Psoas muscle (tissue), 8 donors: ENCODE results near the gene PAX5. TPM values are rescaled to one million over a fixed set of nuclear protein-coding genes. Genes with fewer than 3 reads are reported as not detected.

Experiments
- ATAC-seq, 4 donors: fragments of 200-7000 bp; cut with Tn5 transposase; one replicate each; pipeline ENCODE4 v1.9.1; 2020; ENCODE audit warnings: moderate library complexity in 3 of 4, mild to moderate bottlenecking in 2 of 4
- DNase-seq, 2 donors: peaks; one replicate each; pipeline ENCODE4 v3.0.0-alpha.2; 2020
- H3K27ac ChIP-seq: fragments of 200-600 bp; one replicate; pipeline ENCODE4 v1.8.0; 2022
- H3K27me3 ChIP-seq, 3 donors: fragments of 200-600 bp in 1 of 3; one replicate each; pipeline versions ENCODE4 v1.6.1 to v1.8.0; 2013 to 2022; ENCODE audit warnings: low read length in 2 of 3, mild to moderate bottlenecking in 2 of 3, moderate library complexity in 1 of 3; ENCODE audit not compliant: insufficient read depth in 3 of 3
- H3K36me3 ChIP-seq, 2 donors: fragments of 200-600 bp in 1 of 2; one replicate each; pipeline versions ENCODE4 v1.6.1 to v1.8.0; 2013 to 2022; ENCODE audit warnings: low read depth in 1 of 2, mild to moderate bottlenecking in 1 of 2, moderate library complexity in 1 of 2; ENCODE audit not compliant: insufficient read depth in 1 of 2
- H3K4me1 ChIP-seq: fragments of 200-600 bp; one replicate; pipeline ENCODE4 v1.8.0; 2022
- H3K4me3 ChIP-seq: fragments of 200-600 bp; one replicate; pipeline ENCODE4 v1.8.0; 2022; ENCODE audit warnings: mild to moderate bottlenecking
- H3K9me3 ChIP-seq: fragments of 200-600 bp; one replicate; pipeline ENCODE4 v1.8.0; 2022
- whole genome bisulfite sequencing, 3 donors: extraction: QIAGEN DNeasy Blood & Tissue Kit; methylation state at CpG; one replicate each; pipeline versions ENCODE4 v1.1.6 to v1.1.7; 2013; 5-methylcytosine and 5-hydroxymethylcytosine counted together
- intact Hi-C, 2 donors: fragments of 100-400 bp; cut with DNase I; formaldehyde crosslinking; loops; one replicate each; pipeline versions ENCODE4 v1.11.0 to v1.14.2; 2022
- polyA plus RNA-seq, 3 donors: library from polyadenylated mRNA; stranded (reverse); fragments of 200-250 nt; gene quantifications; one replicate each; pipeline ENCODE4 v1.2.3, GENCODE V29; 2013
- total RNA-seq, 4 donors: library from RNA; stranded (reverse); fragmentation: NEBNext Ultra II Directional in 2 of 4; extraction: Animal tissue kit (Norgen Biotek cat#: 25700) in 2 of 4; gene quantifications; one replicate each; pipeline versions ENCODE4 v1.2.1 to v1.2.4, GENCODE V29; 2021 to 2023
- TF ChIP-seq, protein P1 (sequence below): fragments of 200-600 bp; IDR thresholded peaks from one replicate; pipeline ENCODE4 v1.8.0; 2022; ENCODE audit warnings: antibody characterized with exemption
- donor health status: healthy with polysubstance abuse.
- donor health status: DM: no; HTN: no; CAD: no; lungs with moderate emphysema.
- donor health status: Bipolar disorder and iron deficiency.
- donor health status: healthy.
- donor health status: DM: yes; HTN: yes; CAD: no.
- donor health status: DM: no; HTN: no; CAD: no.
- donor health status: DM: no; HTN: no; CAD: no.
- donor health status: DM: yes; HTN: yes; CAD: no.

Gene PAX5
- total and polyA plus RNA-seq, 7 donors = under 0.01 to 0.50 (median 0.06) TPM; not detected in 3

DNA sequence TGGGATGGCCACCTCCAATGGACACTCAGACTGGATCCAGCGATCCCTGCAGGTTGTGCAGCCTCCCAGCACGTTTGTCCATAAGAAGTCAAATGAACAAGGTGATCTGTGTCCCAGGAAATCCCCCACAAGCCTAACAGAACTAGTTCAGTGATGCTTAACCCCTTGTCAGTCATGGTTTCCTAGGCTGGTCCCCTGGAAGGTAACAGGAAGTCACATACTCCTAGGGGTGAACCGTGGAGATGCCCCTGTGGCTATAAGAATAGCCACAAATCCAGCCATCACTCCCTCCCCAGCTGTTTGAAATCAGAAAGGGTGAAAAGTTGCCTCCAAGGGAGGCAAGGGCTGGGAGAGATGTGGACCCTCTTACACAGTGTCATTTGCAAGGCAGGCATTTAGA is 22.5 kb downstream of the PAX5 start:
- ATAC-seq = no peak
- no peak for DNase-seq
- 40 to 59% (median 54%) methylated on average over 3 of the region's 3 CpGs for WGBS, 3 donors
- Histone ChIP-seq H3K27ac (no peak overlapping the region), H3K36me3 (no peaks in the 10 kb centered on the region), H3K27me3 (peaks cover 0 to 73% (median 10%) of the 10 kb centered on the region in 3 donors), H3K4me1 (no peaks in the 10 kb centered on the region), H3K4me3 (no peak overlapping the region), H3K9me3 (no peaks in the 10 kb centered on the region)
- TF ChIP-seq, protein P1, sequence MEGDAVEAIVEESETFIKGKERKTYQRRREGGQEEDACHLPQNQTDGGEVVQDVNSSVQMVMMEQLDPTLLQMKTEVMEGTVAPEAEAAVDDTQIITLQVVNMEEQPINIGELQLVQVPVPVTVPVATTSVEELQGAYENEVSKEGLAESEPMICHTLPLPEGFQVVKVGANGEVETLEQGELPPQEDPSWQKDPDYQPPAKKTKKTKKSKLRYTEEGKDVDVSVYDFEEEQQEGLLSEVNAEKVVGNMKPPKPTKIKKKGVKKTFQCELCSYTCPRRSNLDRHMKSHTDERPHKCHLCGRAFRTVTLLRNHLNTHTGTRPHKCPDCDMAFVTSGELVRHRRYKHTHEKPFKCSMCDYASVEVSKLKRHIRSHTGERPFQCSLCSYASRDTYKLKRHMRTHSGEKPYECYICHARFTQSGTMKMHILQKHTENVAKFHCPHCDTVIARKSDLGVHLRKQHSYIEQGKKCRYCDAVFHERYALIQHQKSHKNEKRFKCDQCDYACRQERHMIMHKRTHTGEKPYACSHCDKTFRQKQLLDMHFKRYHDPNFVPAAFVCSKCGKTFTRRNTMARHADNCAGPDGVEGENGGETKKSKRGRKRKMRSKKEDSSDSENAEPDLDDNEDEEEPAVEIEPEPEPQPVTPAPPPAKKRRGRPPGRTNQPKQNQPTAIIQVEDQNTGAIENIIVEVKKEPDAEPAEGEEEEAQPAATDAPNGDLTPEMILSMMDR = no peak
- intact Hi-C loops = no loop called here

DNA sequence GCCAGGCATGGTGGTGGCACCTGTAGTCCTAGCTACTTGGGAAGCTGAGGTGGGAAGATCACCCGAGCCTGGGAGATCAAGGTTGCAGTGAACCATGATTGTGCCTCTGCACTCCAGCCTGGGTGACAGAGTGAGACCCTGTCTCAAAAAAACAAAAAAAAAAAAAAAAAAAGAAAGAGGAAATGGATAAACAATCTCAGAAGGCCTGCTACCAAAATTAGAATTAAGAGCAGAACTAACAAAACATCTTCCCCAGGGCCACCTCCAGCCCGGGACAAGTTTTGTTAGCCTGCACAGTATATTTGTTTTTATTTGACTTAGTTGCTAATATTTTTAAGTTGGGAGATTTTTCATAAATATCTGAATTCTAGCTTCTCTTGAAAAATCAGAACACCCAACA is 23.1 kb downstream of the PAX5 start:
- WGBS, 3 donors = 61 to 70% (median 66%) methylated on average over 2 of the region's 2 CpGs

DNA sequence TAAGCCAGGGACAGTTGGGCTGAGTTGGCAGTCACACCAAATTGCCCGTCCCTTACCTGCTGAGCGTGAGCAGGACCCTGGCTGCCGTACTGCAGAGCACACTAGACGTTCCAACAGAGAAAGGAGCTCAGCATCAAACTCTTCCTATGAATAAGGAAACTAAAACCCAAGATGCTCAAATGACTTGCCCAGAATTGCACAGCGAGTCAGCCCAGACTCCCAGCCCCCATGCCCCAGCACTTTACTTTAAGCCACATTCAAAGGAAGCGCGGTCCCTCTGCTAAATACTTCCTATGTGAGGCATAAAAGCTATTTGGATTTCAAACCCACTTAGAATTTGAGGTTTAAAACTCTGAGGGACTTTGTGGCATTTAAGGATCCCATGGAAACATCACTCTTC is 23.9 kb downstream of the PAX5 start:
- Histone ChIP-seq H3K4me3 (no peak overlapping the region), H3K27me3 (peaks cover 0 to 73% (median 11%) of the 10 kb centered on the region in 3 donors), H3K9me3 (no peaks in the 10 kb centered on the region), H3K27ac (no peak overlapping the region), H3K36me3 (no peaks in the 10 kb centered on the region), H3K4me1 (no peaks in the 10 kb centered on the region)
- no peak for DNase-seq
- WGBS, 3 donors = 57 to 58% (median 58%) methylated on average over 7 of the region's 7 CpGs
- no peak for ATAC-seq
- intact Hi-C loops = no loop called here
- TF ChIP-seq, protein P1 = no peak

More for the DNA sequence above, 23.1 kb downstream of the PAX5 start:
- no peaks in the 10 kb centered on the region for H3K9me3 ChIP-seq
- no peak for DNase-seq
- no peak for ATAC-seq
- H3K27ac ChIP-seq = no peak overlapping the region
- no peaks in the 10 kb centered on the region for H3K36me3 ChIP-seq
- TF ChIP-seq, protein P1 = no peak
- intact Hi-C loops = no loop called here
- no peak overlapping the region for H3K4me3 ChIP-seq
- peaks cover 0 to 75% (median 10%) of the 10 kb centered on the region in 3 donors for H3K27me3 ChIP-seq
- H3K4me1 ChIP-seq = no peaks in the 10 kb centered on the region

DNA sequence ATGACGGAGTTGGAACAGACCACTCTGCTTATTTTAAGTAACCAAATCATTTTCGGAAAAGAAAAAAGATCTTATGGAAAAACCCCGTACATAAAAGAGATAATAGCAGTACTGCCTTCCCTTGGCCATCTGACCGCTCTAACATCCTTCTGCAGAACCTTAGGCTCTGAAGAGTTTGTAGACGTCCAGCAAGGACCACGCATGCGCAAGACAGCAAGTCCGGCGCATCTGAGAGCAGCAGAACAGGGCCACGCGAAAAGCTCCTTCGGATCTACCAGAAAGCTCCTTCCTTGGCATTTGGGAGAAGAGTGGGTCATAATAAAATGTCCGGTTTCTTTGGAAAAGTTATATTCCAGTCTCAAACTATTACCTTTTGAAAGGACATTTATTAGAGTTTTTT is 26.8 kb downstream of the PAX5 start:
- H3K27ac ChIP-seq = no peak overlapping the region
- H3K4me3 ChIP-seq = no peak overlapping the region
- intact Hi-C loops = no loop called here
- H3K9me3 ChIP-seq = no peaks in the 10 kb centered on the region
- ATAC-seq (no peak), DNase-seq (no peak)
- TF ChIP-seq, protein P1 = no peak
- peaks cover 0 to 83% (median 13%) of the 10 kb centered on the region in 3 donors for H3K27me3 ChIP-seq
- 81 to 89% (median 86%) methylated on average over 13 of the region's 13 CpGs for whole genome bisulfite sequencing, 3 donors
- H3K4me1 ChIP-seq = no peaks in the 10 kb centered on the region
- H3K36me3 ChIP-seq = no peaks in the 10 kb centered on the region

DNA sequence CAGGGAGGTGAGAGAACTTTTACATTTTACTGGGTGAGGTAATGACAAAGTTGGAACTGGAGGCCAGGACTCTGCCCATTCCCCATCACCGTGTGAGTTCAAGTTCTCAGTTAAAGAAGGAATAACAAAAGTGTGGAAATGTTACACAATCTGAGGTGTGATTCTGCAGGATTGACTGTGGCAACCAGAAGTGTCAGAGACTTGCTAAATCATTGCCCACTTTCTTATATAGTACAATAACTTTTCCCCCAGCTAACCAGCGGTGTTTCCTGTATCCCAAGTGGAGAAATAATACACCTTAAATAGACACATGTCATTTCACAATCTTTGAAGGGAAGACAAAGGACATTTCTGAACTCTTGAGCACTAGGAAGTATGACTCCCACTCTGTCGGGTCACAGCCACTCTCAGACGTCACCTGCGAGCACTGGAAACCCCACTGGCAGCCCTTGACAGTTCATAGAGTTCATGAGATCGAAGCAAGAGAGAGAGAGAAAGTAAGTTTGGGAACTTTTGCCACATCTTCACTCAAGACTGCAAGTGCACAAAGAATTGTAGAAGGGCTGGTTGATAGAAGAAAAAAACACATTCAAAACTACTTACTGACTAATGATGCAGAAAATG is 28.4 kb downstream of the PAX5 start:
- 49 to 57% (median 55%) methylated on average over 6 of the region's 6 CpGs for WGBS, 3 donors
- H3K4me3 ChIP-seq = no peak overlapping the region
- H3K27ac ChIP-seq = no peak overlapping the region
- H3K9me3 ChIP-seq = no peaks in the 10 kb centered on the region
- ATAC-seq = no peak
- no peaks in the 10 kb centered on the region for H3K4me1 ChIP-seq
- no peak for DNase-seq
- intact Hi-C loops = no loop called here
- TF ChIP-seq, protein P1 = no peak
- H3K27me3 ChIP-seq = peaks cover 0 to 87% (median 9%) of the 10 kb centered on the region in 3 donors
- no peaks in the 10 kb centered on the region for H3K36me3 ChIP-seq
